OCI-LY3 (cell line): ENCODE measurements around the gene TMEM167A.

Experiments
- H2AFZ ChIP-seq: fragments of 200-600, 300-600 bp; shearing (Covaris generic); 2 replicates; pipeline ENCODE4 v1.6.0; 2014; ENCODE audit warnings: antibody characterized with exemption, low read depth, low read length
- H3K27ac ChIP-seq: fragments of 200-600, 300-600 bp; sonication (generic); 2 replicates; pipeline ENCODE4 v1.5.1; 2014; ENCODE audit warnings: mild to moderate bottlenecking, low read length, moderate library complexity, mixed read lengths
- H3K27me3 ChIP-seq: fragments of 200-600, 300-600 bp; sonication (generic); 2 replicates; pipeline ENCODE4 v1.6.1; 2014; ENCODE audit warnings: low read depth, low read length, mixed read lengths
- H3K36me3 ChIP-seq: fragments of 200-600, 300-600 bp; sonication (generic); replicated peaks from 2 replicates; pipeline ENCODE3; 2014; ENCODE audit warnings: low read depth, low read length, mixed read lengths
- H3K4me1 ChIP-seq: fragments of 300-600, 200-600 bp; sonication (generic); 2 replicates; pipeline ENCODE4 v1.6.1; 2014; ENCODE audit warnings: low read length, mixed read lengths
- H3K4me2 ChIP-seq: fragments of 200-600, 300-600 bp; sonication (generic); 2 replicates; pipeline ENCODE4 v1.6.1; 2014; ENCODE audit warnings: low read length, mixed read lengths
- H3K4me3 ChIP-seq: fragments of 300-600, 200-600 bp; sonication (generic); 2 replicates; pipeline ENCODE4 v1.5.1; 2014; ENCODE audit warnings: antibody characterized with exemption, mild to moderate bottlenecking, low read length, moderate library complexity
- H3K79me2 ChIP-seq: fragments of 300-600, 200-600 bp; shearing (Covaris generic); 2 replicates; pipeline ENCODE4 v1.6.1; 2014; ENCODE audit warnings: mild to moderate bottlenecking, low read length, mixed read lengths
- H3K9ac ChIP-seq: fragments of 300-600, 200-600 bp; shearing (Covaris generic); 2 replicates; pipeline ENCODE4 v1.6.0; 2014; ENCODE audit warnings: mild to moderate bottlenecking, low read length, moderate library complexity
- H3K9me3 ChIP-seq: fragments of 200-600, 300-600 bp; shearing (Covaris generic); 2 replicates; pipeline ENCODE4 v1.6.1; 2014; ENCODE audit warnings: low read length, mixed read lengths; ENCODE audit not compliant: insufficient read depth
- H4K20me1 ChIP-seq: fragments of 200-600, 300-600 bp; sonication (generic); 2 replicates; pipeline ENCODE4 v1.6.1; 2016; ENCODE audit warnings: low read length, mixed read lengths; ENCODE audit not compliant: insufficient read depth
- CTCF ChIP-seq: fragments of 200-600, 300-600 bp; sonication (generic); IDR thresholded peaks from 2 replicates; pipeline ENCODE4 v1.5.1; 2014; ENCODE audit warnings: antibody characterized with exemption, low read length, low read depth
- EZH2phosphoT487 ChIP-seq: fragments of 200-600 bp; shearing (Covaris generic); IDR thresholded peaks from 2 replicates; pipeline ENCODE4 v1.6.1; 2018; ENCODE audit warnings: antibody characterized with exemption, mixed run types, low read depth

The TMEM167A gene

GRCh38 chr5:83076742-83077661 is at the start of gene TMEM167A, which contains the start of gene XRCC4:
Gene TMEM167A, minus strand, starts transcription at chr5:83077394. Its CDS starts 71 bp downstream, at chr5:83077323.
Gene XRCC4, plus strand, starts transcription at chr5:83077547. Its CDS starts 27,373 bp downstream, at chr5:83104920.
- H4K20me1 ChIP-seq, result 0 out of 2 replicates have a peak, but pooled peaks cover 6% of the 10 kb centered on the region
- H3K4me3 ChIP-seq, result peak within 1 kb of the TSS; percentile 95
- no peak for TF ChIP-seq EZH2phosphoT487
- TF ChIP-seq CTCF, result no peak
- H3K36me3 ChIP-seq, result peaks cover 12% of the 10 kb centered on the region
- peak within 1 kb of the TSS; percentile 91 for H2AFZ ChIP-seq
- peak within 1 kb of the TSS; percentile 89 for H3K4me2 ChIP-seq
- H3K9ac ChIP-seq, result peak within 1 kb of the TSS; percentile 94
- no peaks in the 10 kb centered on the region for H3K9me3 ChIP-seq
- no peaks in the 10 kb centered on the region for H3K27me3 ChIP-seq
- peaks cover 66% of the 10 kb centered on the region for H3K79me2 ChIP-seq
- peak within 1 kb of the TSS; percentile 76 for H3K27ac ChIP-seq
- peaks cover 15% of the 10 kb centered on the region; the same call in 1 of the 2 replicates for H3K4me1 ChIP-seq

- Histone ChIP-seq H3K79me2 (no peaks in the 10 kb centered on the region), H3K4me1 (no peaks in the 10 kb centered on the region), H4K20me1 (no peaks in the 10 kb centered on the region), H3K9me3 (no peaks in the 10 kb centered on the region), H3K36me3 (no peaks in the 10 kb centered on the region), H3K4me2 (no peak overlapping the region), H2AFZ (no peak overlapping the region), H3K27me3 (no peaks in the 10 kb centered on the region), H3K4me3 (no peak overlapping the region), H3K27ac (no peak overlapping the region), H3K9ac (no peak overlapping the region)
- TF ChIP-seq CTCF (no peak), EZH2phosphoT487 (no peak)
These were observed 49.3 kb upstream of the TMEM167A start for GRCh38 chr5:83126501-83126900.

- no peaks in the 10 kb centered on the region for H3K9me3 ChIP-seq
- no peak for TF ChIP-seq CTCF
- TF ChIP-seq EZH2phosphoT487, result no peak
- H4K20me1 ChIP-seq, result no peaks in the 10 kb centered on the region
- H3K36me3 ChIP-seq, result no peaks in the 10 kb centered on the region
- no peaks in the 10 kb centered on the region for H3K4me1 ChIP-seq
- H3K79me2 ChIP-seq, result no peaks in the 10 kb centered on the region
- no peak overlapping the region for H3K4me2 ChIP-seq
- no peak overlapping the region for H3K27ac ChIP-seq
- no peak overlapping the region for H3K9ac ChIP-seq
- H3K27me3 ChIP-seq, result no peaks in the 10 kb centered on the region
- no peak overlapping the region for H2AFZ ChIP-seq
- H3K4me3 ChIP-seq, result no peak overlapping the region
These were observed 48.4 kb upstream of the TMEM167A start for GRCh38 chr5:83125560-83125959.

GRCh38 chr5:83124593-83124992 is 47.4 kb upstream of the TMEM167A start:
- H3K9me3 ChIP-seq, result no peaks in the 10 kb centered on the region
- no peak overlapping the region for H3K4me3 ChIP-seq
- no peak overlapping the region for H2AFZ ChIP-seq
- no peaks in the 10 kb centered on the region for H3K36me3 ChIP-seq
- H3K4me2 ChIP-seq, result no peak overlapping the region
- no peak overlapping the region for H3K27ac ChIP-seq
- no peaks in the 10 kb centered on the region for H4K20me1 ChIP-seq
- H3K4me1 ChIP-seq, result no peaks in the 10 kb centered on the region
- H3K9ac ChIP-seq, result no peak overlapping the region
- no peak for TF ChIP-seq EZH2phosphoT487
- TF ChIP-seq CTCF, result no peak
- no peaks in the 10 kb centered on the region for H3K27me3 ChIP-seq
- H3K79me2 ChIP-seq, result no peaks in the 10 kb centered on the region
